Neural progenitor cell (in vitro differentiated cells): ENCODE results near the gene TMEM101.

ENCODE experiments used
- CTCF ChIP-seq: fragments of 200-600 bp; sonication (generic); IDR thresholded peaks from 2 replicates; pipeline ENCODE4 v1.5.1; 2017; ENCODE audit warnings: antibody characterized with exemption, mild to moderate bottlenecking
- EZH2 ChIP-seq: fragments of 200-600 bp; sonication (generic); IDR thresholded peaks from 2 replicates; pipeline ENCODE4 v1.6.1; 2017; ENCODE audit warnings: antibody characterized with exemption, mild to moderate bottlenecking, moderate library complexity

- TF ChIP-seq CTCF (no peak), EZH2 (no peak)
Observed at GRCh38 chr17:44000871-44001460, 13.8 kb downstream of the TMEM101 start.
